ENCODE measurements around the gene JPT1. TPM values are rescaled to one million over a fixed set of nuclear protein-coding genes. Genes with fewer than 3 reads are reported as not detected.
"Not testable (repeated sequence)": the region's sequence is repeated elsewhere in the genome, so short reads cannot be mapped to it uniquely, and the experiment has no call there.

JPT1 gene
- total RNA-seq, 1 experiment from 2014 or later = 340 TPM

DNA sequence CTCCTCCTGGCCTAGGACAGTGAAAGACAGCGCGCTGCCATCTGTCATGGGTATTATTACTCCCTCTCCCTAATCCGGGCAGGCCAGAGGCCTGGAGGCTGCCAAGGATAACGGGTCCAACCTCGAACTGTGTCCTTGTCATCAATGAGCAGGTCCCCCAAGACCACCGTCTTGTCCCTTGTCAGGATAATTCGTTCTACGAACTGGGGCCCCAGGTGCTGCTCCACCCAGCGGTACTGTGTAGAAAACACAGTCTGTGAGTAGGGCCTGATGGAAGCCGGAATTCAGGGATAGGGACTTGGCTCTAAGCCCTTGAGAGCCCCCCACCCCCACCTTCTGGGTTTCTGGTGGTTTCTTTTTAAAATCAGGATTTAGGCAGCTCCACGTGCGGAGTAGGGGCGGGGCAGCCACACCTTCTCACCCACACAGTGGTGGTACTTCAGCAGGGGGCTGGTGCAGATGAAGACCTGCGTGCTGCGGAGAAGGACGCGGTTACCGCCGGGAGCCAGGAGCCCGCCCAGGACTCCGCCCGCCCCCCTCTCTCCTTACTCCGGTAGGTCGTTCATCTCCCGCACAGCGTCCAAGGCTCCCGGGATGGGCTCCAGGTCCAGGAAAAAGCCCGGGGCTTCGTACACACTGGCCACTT, 23.6 kb downstream of the JPT1 start:
- Histone ChIP-seq H3K9me3 (replicated peaks) (no peaks in the 10 kb centered on the region), H3K4me3 (peak overlapping the region; percentile 80), H3K36me3 (peaks cover 66% of the 10 kb centered on the region), H3K27me3 (replicated peaks) (no peaks in the 10 kb centered on the region), H3K27ac (peak overlapping the region; percentile 71), H3K4me1 (replicated peaks) (peaks cover 26% of the 10 kb centered on the region)
- peak; percentile 80 to 87 for DNase-seq (ENCODE audit: low read depth in 1 of 2, low spot score in 2 of 2)

DNA sequence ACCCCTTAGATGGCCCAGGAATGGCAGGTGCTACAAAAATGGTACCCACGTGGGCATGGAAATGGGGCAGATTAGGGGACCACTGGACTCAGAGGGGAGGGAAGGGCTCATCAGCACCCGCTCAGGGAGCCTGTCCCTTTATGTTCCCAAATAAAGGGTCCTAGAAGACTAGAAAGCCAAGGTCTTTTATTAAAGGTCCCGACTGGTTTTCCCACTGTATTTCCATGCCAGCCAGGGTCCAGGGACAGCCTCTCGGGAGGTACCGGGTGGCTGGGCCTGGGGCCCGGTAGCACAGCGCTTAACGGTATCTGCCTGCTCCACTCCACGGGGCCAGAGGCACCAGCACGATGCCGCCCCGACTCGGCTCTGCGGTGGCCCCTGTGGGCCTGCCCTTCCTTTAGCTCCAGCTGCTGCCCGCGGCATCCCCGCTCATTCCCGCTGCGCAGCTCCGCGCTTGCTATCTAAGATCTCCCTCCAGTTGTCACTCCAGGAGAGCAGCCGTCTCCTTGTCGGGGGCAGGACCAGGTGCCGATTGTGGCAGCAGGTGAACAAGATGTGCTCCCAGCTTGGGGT, 24.2 kb downstream of the JPT1 start:
- Histone ChIP-seq H3K4me1 (replicated peaks) (peaks cover 32% of the 10 kb centered on the region), H3K9me3 (replicated peaks) (no peaks in the 10 kb centered on the region), H3K27me3 (replicated peaks) (no peaks in the 10 kb centered on the region), H3K27ac (no peak overlapping the region), H3K4me3 (peak overlapping the region; percentile 80), H3K36me3 (peaks cover 67% of the 10 kb centered on the region)
- no peak for DNase-seq (ENCODE audit: low read depth in 1 of 2, low spot score in 2 of 2)

DNA sequence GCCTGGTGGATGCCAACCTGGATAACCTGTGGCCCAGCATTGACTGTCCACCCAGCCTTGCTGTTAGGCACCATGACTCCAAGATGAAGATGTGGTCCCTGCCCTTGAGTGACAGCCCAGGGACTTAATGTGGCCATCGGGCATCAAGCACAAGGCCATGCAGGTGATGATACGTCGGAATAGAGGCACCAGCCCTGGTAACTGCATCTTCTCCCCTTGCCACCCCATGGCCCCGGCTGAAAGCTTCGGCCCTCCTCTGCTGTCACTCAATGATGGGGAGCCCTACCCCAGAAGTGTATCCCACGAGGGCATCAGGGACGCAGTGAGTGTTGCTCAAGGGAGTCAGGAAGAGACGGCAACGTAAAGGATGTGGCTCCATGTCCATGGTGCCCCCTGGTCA, 24.7 kb downstream of the JPT1 start:
- Histone ChIP-seq H3K4me1 (replicated peaks) (peaks cover 38% of the 10 kb centered on the region), H3K36me3 (peaks cover 65% of the 10 kb centered on the region), H3K9me3 (replicated peaks) (no peaks in the 10 kb centered on the region), H3K27me3 (replicated peaks) (no peaks in the 10 kb centered on the region), H3K4me3 (no peak overlapping the region), H3K27ac (no peak overlapping the region)
- DNase-seq (ENCODE audit: low read depth in 1 of 2, low spot score in 2 of 2) = no peak

DNA sequence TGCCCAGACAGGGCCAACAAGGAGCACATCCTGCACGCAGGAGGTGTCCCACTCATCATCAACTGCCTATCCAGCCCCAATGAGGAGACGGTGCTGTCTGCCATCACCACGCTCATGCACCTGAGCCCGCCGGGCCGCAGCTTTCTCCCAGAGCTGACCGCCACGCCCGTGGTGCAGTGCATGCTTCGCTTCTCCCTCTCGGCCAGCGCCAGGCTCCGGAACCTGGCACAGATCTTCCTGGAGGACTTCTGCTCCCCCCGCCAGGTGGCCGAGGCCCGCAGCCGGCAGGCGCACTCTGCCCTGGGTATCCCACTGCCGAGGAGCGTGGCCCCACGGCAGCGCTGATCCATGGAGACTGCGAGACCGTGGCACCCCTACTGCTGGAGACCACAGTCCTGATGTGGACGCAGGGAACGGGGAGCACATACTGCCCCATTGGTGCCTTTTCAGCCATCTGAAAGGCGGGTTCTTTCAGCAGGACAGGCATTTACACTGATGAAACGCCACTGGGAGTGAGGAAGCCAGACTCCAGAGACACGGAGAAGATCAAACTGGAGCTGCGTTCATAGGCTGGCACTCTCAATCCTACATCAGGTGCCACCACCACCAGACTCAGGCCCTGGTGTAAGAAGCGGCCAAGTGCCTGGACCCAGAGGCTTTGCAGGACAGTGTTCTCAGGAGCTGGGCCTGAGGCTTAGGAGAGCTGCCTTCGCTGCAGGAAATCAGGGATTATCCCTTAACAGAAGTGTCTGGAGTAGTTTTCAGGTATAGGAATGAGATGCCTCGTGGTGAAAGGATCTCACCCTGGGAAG, 25.4 kb downstream of the JPT1 start:
- no peak for DNase-seq (ENCODE audit: low read depth in 1 of 2, low spot score in 2 of 2)
- Histone ChIP-seq H3K4me1 (replicated peaks) (peaks cover 45% of the 10 kb centered on the region), H3K4me3 (no peak overlapping the region), H3K9me3 (replicated peaks) (no peaks in the 10 kb centered on the region), H3K27ac (no peak overlapping the region), H3K36me3 (peaks cover 61% of the 10 kb centered on the region), H3K27me3 (replicated peaks) (no peaks in the 10 kb centered on the region)

DNA sequence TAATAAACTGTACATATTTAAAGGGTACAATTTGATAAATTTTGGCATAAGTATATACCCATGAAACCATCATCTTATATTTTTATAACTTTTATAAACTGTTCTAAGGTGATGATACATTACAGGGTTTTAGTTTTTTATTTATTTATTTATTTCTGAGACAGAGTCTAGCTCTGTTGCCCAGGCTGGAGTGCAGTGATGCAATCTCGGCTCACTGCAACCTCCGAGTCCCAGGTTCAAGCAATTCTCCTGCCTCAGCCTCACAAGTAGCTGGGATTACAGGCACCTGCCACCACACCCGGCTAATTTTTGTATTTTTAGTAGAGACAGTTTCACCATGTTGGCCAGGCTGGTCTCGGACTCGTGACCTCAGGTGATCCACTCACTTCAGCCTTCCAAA, 26.4 kb downstream of the JPT1 start:
- H3K4me3 ChIP-seq; DNase-seq (ENCODE audit: low read depth in 1 of 2, low spot score in 2 of 2); H3K9me3 ChIP-seq (replicated peaks); H3K27ac ChIP-seq; H3K27me3 ChIP-seq (replicated peaks): not testable (repeated sequence)
- Histone ChIP-seq H3K36me3 (peaks cover 65% of the 10 kb centered on the region), H3K4me1 (replicated peaks) (peaks cover 49% of the 10 kb centered on the region)

DNA sequence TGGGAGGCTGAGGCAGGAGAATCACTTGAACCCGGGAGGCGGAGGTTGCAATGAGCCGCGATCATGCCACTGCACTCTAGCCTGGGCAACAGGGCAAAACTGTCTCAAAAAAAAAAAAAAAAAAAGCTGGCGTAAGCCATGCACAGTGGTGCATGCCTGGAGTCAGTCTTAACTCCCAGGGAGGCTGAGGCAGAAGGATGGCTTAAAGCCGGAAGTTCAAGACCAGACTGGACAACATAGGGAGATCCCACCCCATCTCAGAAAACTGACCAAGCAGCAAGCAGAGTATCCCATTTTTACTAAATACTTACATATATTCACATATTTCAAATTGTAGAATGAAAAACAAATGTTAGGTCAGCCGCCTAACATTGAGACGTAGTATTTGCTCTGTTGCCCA, 27.4 kb downstream of the JPT1 start:
- H3K27ac ChIP-seq = no peak overlapping the region
- H3K4me3 ChIP-seq = no peak overlapping the region
- H3K4me1 ChIP-seq (replicated peaks) = peaks cover 43% of the 10 kb centered on the region
- no peak for DNase-seq (ENCODE audit: low read depth in 1 of 2, low spot score in 2 of 2)
- H3K27me3 ChIP-seq (replicated peaks) = no peaks in the 10 kb centered on the region
- peaks cover 59% of the 10 kb centered on the region for H3K36me3 ChIP-seq
- H3K9me3 ChIP-seq (replicated peaks) = no peaks in the 10 kb centered on the region

DNA sequence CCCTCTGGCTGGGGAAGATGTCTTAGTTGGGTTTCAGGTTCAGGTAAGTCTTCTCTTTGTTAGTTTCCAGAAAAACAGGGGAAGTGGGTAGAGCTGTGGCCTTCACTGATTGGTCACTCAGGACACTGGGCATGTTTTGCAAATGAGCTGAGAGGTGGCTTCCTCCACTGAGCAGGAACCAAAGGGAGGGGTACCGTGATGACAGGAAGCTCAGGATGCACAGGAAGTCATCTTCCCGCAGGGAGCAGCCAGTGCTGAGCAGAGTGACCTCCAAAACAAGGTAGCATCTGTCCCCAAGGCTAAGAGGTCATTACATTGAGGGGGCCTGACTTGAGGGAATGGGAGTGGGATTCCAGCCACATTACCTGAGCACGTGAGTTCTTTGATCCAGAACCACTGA, 28.3 kb downstream of the JPT1 start:
- Histone ChIP-seq H3K27ac (no peak overlapping the region), H3K27me3 (replicated peaks) (no peaks in the 10 kb centered on the region), H3K9me3 (replicated peaks) (no peaks in the 10 kb centered on the region), H3K36me3 (peaks cover 61% of the 10 kb centered on the region), H3K4me3 (no peak overlapping the region), H3K4me1 (replicated peaks) (peaks cover 37% of the 10 kb centered on the region)
- DNase-seq (ENCODE audit: low read depth in 1 of 2, low spot score in 2 of 2) = no peak

DNA sequence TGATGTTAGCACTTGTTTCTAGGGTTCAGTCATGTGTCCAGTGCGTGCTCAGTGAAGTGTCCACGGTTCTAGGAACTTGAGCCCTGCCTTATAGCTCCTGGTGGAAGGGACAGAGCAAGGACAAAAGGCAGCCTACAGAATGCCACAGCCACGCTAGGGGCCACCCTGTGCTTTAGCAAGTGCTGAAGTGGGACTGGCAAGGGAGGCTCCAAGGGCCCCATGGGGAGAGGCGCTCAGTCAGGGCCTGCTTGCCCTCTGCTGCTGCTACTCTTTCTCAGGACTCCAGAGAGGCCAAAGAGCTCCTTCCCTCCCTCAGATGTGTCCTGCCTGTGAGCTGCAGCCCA, 29.5 kb downstream of the JPT1 start:
- no peak for DNase-seq (ENCODE audit: low read depth in 1 of 2, low spot score in 2 of 2)
- peaks cover 27% of the 10 kb centered on the region for H3K4me1 ChIP-seq (replicated peaks)
- H3K27me3 ChIP-seq (replicated peaks) = no peaks in the 10 kb centered on the region
- H3K36me3 ChIP-seq = peaks cover 53% of the 10 kb centered on the region
- H3K27ac ChIP-seq = peak overlapping the region; percentile 75
- no peak overlapping the region for H3K4me3 ChIP-seq
- no peaks in the 10 kb centered on the region for H3K9me3 ChIP-seq (replicated peaks)

DNA sequence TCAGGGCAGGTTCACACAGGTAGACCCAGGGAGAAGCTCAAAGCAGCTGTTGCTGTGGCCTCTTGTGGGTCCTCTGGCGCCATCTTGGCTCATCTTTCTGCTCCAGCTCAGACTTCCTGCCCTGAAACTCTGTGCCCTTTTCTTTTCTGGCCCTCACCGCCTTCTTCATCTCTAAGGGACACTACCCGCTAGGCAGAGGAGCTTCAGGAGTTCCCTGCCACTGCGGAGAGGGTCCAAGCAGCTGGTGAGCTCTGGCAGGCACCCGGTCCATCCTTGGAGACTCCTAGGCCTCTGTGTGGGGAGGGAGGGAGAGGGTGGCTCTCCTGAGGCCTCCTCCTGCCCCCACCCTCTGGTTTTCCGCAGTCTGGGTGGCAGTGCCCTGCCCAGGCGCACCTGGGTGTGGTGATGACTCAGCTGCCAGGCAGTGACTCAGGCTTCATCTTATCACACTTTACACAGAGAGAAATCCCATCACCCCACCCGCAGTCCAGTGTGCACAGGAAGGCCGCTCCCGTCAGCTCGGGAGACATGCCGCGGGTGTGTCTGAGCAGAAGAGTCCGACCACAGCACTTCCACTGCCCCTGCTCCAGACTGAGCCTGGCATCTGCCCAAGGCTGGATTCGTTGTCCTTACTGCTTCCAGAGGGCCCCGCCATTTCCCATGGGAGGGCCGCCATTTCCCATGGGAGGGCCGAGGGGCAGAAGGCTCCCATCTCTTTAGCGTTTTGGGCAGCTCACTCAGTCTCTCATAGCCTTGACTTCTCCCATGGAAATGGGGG, 30.1 kb downstream of the JPT1 start:
- peaks cover 49% of the 10 kb centered on the region for H3K36me3 ChIP-seq
- H3K27me3 ChIP-seq (replicated peaks) = no peaks in the 10 kb centered on the region
- H3K4me3 ChIP-seq = no peak overlapping the region
- no peaks in the 10 kb centered on the region for H3K9me3 ChIP-seq (replicated peaks)
- peak; percentile 93 to 98 for DNase-seq (ENCODE audit: low read depth in 1 of 2, low spot score in 2 of 2)
- H3K4me1 ChIP-seq (replicated peaks) = peaks cover 27% of the 10 kb centered on the region
- peak overlapping the region; percentile 75 for H3K27ac ChIP-seq

DNA sequence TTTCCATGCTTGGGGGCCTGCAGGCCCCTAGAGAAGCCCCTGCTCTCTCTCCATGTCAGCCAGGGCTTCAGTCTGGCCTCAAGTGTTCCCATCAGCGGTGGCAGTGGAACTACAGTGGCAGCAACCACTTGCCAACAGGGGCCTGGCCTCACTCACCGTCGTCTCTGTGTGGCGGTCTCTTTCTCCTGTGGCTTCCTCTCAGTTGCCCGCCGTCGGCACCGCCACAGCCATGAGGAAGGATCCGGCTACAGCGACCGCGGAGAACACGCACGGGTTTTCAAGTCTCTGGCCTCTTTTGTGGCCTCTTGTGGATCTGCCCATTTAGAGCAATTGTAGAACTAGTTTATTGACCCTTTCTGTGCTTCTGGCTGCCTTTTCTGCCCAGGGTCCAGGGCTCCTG, 36.0 kb downstream of the JPT1 start:
- no peak for DNase-seq (ENCODE audit: low read depth in 1 of 2, low spot score in 2 of 2)
- Histone ChIP-seq H3K4me1 (replicated peaks) (peaks cover 11% of the 10 kb centered on the region), H3K27ac (no peak overlapping the region), H3K36me3 (peaks cover 55% of the 10 kb centered on the region), H3K4me3 (no peak overlapping the region), H3K9me3 (replicated peaks) (no peaks in the 10 kb centered on the region), H3K27me3 (replicated peaks) (no peaks in the 10 kb centered on the region)

DNA sequence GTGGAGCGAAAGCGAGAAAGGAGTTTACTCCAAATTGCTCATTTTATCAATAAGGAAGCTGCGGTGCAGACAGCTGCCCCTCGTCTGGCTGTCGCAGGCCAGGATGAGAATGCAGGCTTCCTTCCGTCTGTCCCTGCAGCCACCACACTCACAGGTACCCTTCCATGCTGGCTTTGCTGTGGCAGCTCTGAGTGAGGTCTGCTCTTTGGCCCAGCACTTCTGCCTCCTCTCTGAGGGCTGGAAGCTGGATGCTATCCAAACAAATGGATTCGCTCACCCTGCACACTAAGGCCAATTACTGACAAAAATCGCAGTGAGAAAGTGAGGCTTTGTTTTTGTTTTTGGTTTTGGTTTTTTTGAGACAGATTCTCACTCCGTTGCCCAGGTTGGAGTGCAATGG, 37.6 kb downstream of the JPT1 start:
- Histone ChIP-seq H3K4me3 (no peak overlapping the region), H3K36me3 (peaks cover 53% of the 10 kb centered on the region), H3K9me3 (replicated peaks) (no peaks in the 10 kb centered on the region), H3K27me3 (replicated peaks) (no peaks in the 10 kb centered on the region), H3K4me1 (replicated peaks) (peaks cover 11% of the 10 kb centered on the region), H3K27ac (no peak overlapping the region)
- no peak for DNase-seq (ENCODE audit: low read depth in 1 of 2, low spot score in 2 of 2)

DNA sequence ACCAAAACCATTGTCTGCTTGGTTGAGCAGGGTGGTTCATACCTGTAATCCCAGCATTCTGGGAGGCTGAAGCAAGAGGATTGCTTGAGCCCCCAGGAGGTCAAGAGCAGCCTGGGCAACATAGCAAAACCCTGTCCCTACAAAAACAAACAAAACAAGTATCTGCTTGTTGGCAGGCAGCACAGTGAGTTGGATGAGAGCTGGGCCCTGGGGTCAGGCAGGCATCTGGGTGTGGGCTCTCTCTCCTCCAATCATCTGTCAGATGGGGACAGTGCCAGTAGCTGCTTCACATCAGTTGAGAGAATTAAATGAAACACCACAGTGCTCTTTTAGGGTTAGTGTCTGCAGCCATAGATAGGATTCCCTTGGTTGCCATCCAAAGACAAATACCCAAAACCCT, 38.8 kb downstream of the JPT1 start:
- Histone ChIP-seq H3K9me3 (replicated peaks) (no peaks in the 10 kb centered on the region), H3K36me3 (peaks cover 44% of the 10 kb centered on the region), H3K27me3 (replicated peaks) (no peaks in the 10 kb centered on the region), H3K27ac (no peak overlapping the region), H3K4me1 (replicated peaks) (peaks cover 13% of the 10 kb centered on the region), H3K4me3 (no peak overlapping the region)
- no peak for DNase-seq (ENCODE audit: low read depth in 1 of 2, low spot score in 2 of 2)

DNA sequence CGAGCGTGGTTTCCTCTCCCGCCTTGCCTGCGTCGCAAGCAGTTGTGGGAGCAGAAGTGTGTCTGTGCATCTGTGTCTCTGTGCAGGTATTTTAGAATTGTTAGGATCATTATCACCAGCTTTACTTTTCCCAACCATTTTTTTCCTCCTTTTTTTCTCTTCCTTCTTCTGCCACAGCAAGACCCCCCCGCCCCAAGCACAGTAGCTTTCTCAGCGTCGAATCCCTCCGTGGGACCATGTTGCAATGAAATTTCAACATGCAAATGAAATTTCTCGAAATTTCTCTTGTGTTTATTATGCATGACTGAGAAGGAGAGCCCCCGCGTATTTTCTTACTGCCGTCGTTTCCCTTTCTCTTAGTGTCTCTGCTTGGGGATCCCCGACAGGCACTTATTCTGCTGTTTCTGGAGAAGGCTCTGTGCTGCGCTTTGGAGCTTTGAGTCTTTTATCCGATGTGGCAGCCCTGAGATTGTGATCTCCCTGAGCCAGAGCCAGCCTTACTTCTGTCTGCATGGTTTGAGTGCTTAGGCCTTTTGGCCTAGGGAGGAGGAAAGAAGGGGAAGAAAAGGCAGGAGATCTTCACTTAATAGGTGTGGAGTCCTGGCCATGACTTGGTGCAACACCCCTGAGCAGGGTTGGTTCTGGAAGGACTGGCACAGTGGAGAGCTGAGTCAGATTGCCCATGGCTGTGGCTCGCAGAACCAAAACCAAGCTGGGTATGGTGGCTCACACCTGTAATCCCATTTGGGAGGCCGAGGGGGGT, 39.6 kb downstream of the JPT1 start:
- Histone ChIP-seq H3K9me3 (replicated peaks) (no peaks in the 10 kb centered on the region), H3K27ac (peak overlapping the region; percentile 30), H3K4me1 (replicated peaks) (peaks cover 17% of the 10 kb centered on the region), H3K36me3 (peaks cover 41% of the 10 kb centered on the region), H3K27me3 (replicated peaks) (no peaks in the 10 kb centered on the region), H3K4me3 (peak overlapping the region; percentile 37)
- no peak for DNase-seq (ENCODE audit: low read depth in 1 of 2, low spot score in 2 of 2)

Measured in SJSA1 (cell line).